Measurements from ENCODE around the gene CLPX. TPM values are rescaled to one million over a fixed set of nuclear protein-coding genes. Genes with fewer than 3 reads are reported as not detected.

CLPX gene
- total RNA-seq, 1 donor from 2014 or later: 45.3 TPM

- no peak overlapping the region for H3K4me3 ChIP-seq (ENCODE audit: low read depth, low read length)
- FAIRE-seq: no peak
- H3K27me3 ChIP-seq (ENCODE audit: control insufficient read depth, insufficient read depth, low read length): no peaks in the 10 kb centered on the region
- no peak for TF ChIP-seq CTCF (IDR thresholded peaks at IDR 0.05; ENCODE audit: insufficient read depth, low read length, severe bottlenecking)
- no peak for DNase-seq (ENCODE audit: low read depth)
- peaks cover 6% of the 10 kb centered on the region for H3K36me3 ChIP-seq (ENCODE audit: control insufficient read depth, insufficient read depth, low read length)
These were observed 9.6 kb downstream of the CLPX start for GRCh38 chr15:65175511-65175910.

- TF ChIP-seq CTCF (IDR thresholded peaks at IDR 0.05; ENCODE audit: insufficient read depth, low read length, severe bottlenecking): no peak
- DNase-seq (ENCODE audit: low read depth) (no peak), FAIRE-seq (no peak)
- Histone ChIP-seq H3K4me3 (ENCODE audit: low read depth, low read length) (no peak overlapping the region), H3K36me3 (ENCODE audit: control insufficient read depth, insufficient read depth, low read length) (peaks cover 6% of the 10 kb centered on the region), H3K27me3 (ENCODE audit: control insufficient read depth, insufficient read depth, low read length) (no peaks in the 10 kb centered on the region)
These were observed 10.6 kb downstream of the CLPX start for GRCh38 chr15:65174509-65174908.

- Histone ChIP-seq H3K36me3 (ENCODE audit: control insufficient read depth, insufficient read depth, low read length) (peaks cover 4% of the 10 kb centered on the region), H3K4me3 (ENCODE audit: low read depth, low read length) (no peak overlapping the region), H3K27me3 (ENCODE audit: control insufficient read depth, insufficient read depth, low read length) (no peaks in the 10 kb centered on the region)
- TF ChIP-seq CTCF (IDR thresholded peaks at IDR 0.05; ENCODE audit: insufficient read depth, low read length, severe bottlenecking): no peak
- FAIRE-seq (no peak), DNase-seq (ENCODE audit: low read depth) (no peak)
These were observed 12.6 kb downstream of the CLPX start for GRCh38 chr15:65172531-65172930.

- Histone ChIP-seq H3K27me3 (ENCODE audit: control insufficient read depth, insufficient read depth, low read length) (no peaks in the 10 kb centered on the region), H3K4me3 (ENCODE audit: low read depth, low read length) (no peak overlapping the region), H3K36me3 (ENCODE audit: control insufficient read depth, insufficient read depth, low read length) (peaks cover 2% of the 10 kb centered on the region)
- FAIRE-seq (no peak), DNase-seq (ENCODE audit: low read depth) (peak; percentile 16)
- TF ChIP-seq CTCF (IDR thresholded peaks at IDR 0.05; ENCODE audit: insufficient read depth, low read length, severe bottlenecking): no peak
These were observed 13.7 kb downstream of the CLPX start for GRCh38 chr15:65171428-65171827.

- DNase-seq (ENCODE audit: low read depth) (no peak), FAIRE-seq (no peak)
- H3K36me3 ChIP-seq (ENCODE audit: control insufficient read depth, insufficient read depth, low read length): peaks cover 5% of the 10 kb centered on the region
- H3K27me3 ChIP-seq (ENCODE audit: control insufficient read depth, insufficient read depth, low read length): no peaks in the 10 kb centered on the region
- H3K4me3 ChIP-seq (ENCODE audit: low read depth, low read length): no peak overlapping the region
- no peak for TF ChIP-seq CTCF (IDR thresholded peaks at IDR 0.05; ENCODE audit: insufficient read depth, low read length, severe bottlenecking)
These were observed 19.3 kb downstream of the CLPX start for GRCh38 chr15:65165875-65166274.

- no peak overlapping the region for H3K4me3 ChIP-seq (ENCODE audit: low read depth, low read length)
- peaks cover 5% of the 10 kb centered on the region for H3K36me3 ChIP-seq (ENCODE audit: control insufficient read depth, insufficient read depth, low read length)
- no peaks in the 10 kb centered on the region for H3K27me3 ChIP-seq (ENCODE audit: control insufficient read depth, insufficient read depth, low read length)
- FAIRE-seq (no peak), DNase-seq (ENCODE audit: low read depth) (no peak)
- TF ChIP-seq CTCF (IDR thresholded peaks at IDR 0.05; ENCODE audit: insufficient read depth, low read length, severe bottlenecking): no peak
These were observed 21.0 kb downstream of the CLPX start for GRCh38 chr15:65164139-65164538.
